Breast epithelium (tissue), 4 donors: ENCODE data around the gene SUFU. TPM values are rescaled to one million over a fixed set of nuclear protein-coding genes. Genes with fewer than 3 reads are reported as not detected.

Experiments used
- DNase-seq, 2 donors: peaks; one replicate each; pipeline ENCODE4 v3.0.0-alpha.2; 2019; ENCODE audit warnings: low spot score in 2 of 2
- H3K27ac ChIP-seq, 2 donors: fragments of 200-600 bp; sonication (generic) in 1 of 2; one replicate each; pipeline ENCODE4 v1.5.1; 2016 to 2019; ENCODE audit warnings: mild to moderate bottlenecking in 1 of 2
- H3K27me3 ChIP-seq, 2 donors: fragments of 200-600 bp; sonication (generic) in 1 of 2; one replicate each; pipeline versions ENCODE4 v1.5.1 to v1.6.0; 2017 to 2019; ENCODE audit warnings: control low read depth in 1 of 2, mild to moderate bottlenecking in 1 of 2
- H3K36me3 ChIP-seq: fragments of 200-600 bp; one replicate; pipeline ENCODE4 v1.5.1; 2019
- H3K4me1 ChIP-seq, 2 donors: fragments of 200-600 bp; sonication (generic); one replicate each; pipeline ENCODE4 v1.5.1; 2016 to 2019; ENCODE audit warnings: control low read depth in 1 of 2
- H3K4me3 ChIP-seq, 3 donors: fragments of 200-600 bp; sonication (generic); 1 replicate in 2 of 3; 2 replicates in 1 of 3; pipeline ENCODE4 v1.5.1; 2016 to 2019; ENCODE audit warnings: mild to moderate bottlenecking in 3 of 3, moderate library complexity in 2 of 3
- H3K9me3 ChIP-seq, 2 donors: fragments of 200-600 bp; sonication (generic) in 1 of 2; one replicate each; pipeline ENCODE4 v1.5.1; 2016 to 2019; ENCODE audit warnings: control low read depth in 1 of 2
- CTCF ChIP-seq, 3 donors: fragments of 450-650 bp; IDR thresholded peaks; one replicate each; pipeline ENCODE4 v1.5.1; 2016 to 2017; ENCODE audit warnings: antibody characterized with exemption in 3 of 3, mild to moderate bottlenecking in 3 of 3, moderate library complexity in 3 of 3
- POLR2A ChIP-seq: fragments of 450-650 bp; IDR thresholded peaks from one replicate; pipeline ENCODE4 v1.6.1; 2016; ENCODE audit warnings: antibody characterized with exemption, mild to moderate bottlenecking, moderate library complexity
- POLR2AphosphoS5 ChIP-seq, 3 donors: sonication (generic); formaldehyde crosslinking; IDR thresholded peaks; one replicate each; pipeline ENCODE4 v1.6.1; 2017; ENCODE audit warnings: antibody characterized with exemption in 3 of 3
- intact Hi-C: fragments of 100-400 bp; cut with DNase I; formaldehyde crosslinking; loops from one replicate; pipeline ENCODE4 v1.15.1; 2023; ENCODE audit warnings: low total_unique reads
- total RNA-seq, 3 donors: library from RNA; depleted of rRNA; stranded (reverse); fragments of >200 nt; gene quantifications; one replicate each; pipeline ENCODE4 v1.1.0, GENCODE V29; 2016

Gene SUFU
- total RNA-seq, 3 donors from 2014 or later: 6.2 to 9.1 (median 8.6) TPM

- TF ChIP-seq POLR2AphosphoS5 (IDR thresholded peaks at IDR 0.05) (no peak), CTCF (IDR thresholded peaks at IDR 0.05) (no peak), POLR2A (no peak)
- no peak overlapping the region for H3K27ac ChIP-seq
- no peaks in the 10 kb centered on the region for H3K9me3 ChIP-seq
- H3K36me3 ChIP-seq: no peaks in the 10 kb centered on the region
- H3K4me1 ChIP-seq: peaks cover 0 to 5% of the 10 kb centered on the region in 2 donors
- intact Hi-C loops: no loop called here
- no peak overlapping the region for H3K4me3 ChIP-seq
- H3K27me3 ChIP-seq: no peaks in the 10 kb centered on the region
- no peak for DNase-seq
Observed at GRCh38 chr10:102639537-102639936, 135.8 kb downstream of the SUFU start.

DNA sequence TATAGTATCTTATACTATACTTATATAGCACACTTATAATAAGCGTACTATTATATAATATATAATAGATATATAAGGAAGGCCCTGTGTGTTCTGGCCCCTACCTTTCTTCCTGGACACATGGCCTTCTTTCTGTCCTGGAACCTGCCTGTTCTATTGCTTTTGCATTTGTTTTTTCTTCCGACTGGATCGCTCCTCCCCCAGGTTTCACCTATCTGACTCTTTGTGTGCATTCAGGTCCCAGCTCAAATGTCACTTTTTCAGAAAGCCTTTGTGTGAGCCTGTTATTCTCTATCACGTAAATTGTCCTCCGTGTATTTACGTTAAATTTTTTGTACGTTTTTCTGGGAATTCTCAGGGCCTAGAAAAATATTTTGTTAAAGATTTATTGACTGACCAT is 137.6 kb downstream of the SUFU start:
- Histone ChIP-seq H3K36me3 (no peaks in the 10 kb centered on the region), H3K4me3 (peak overlapping the region; percentile 85 to 96 (median 92)), H3K27me3 (no peaks in the 10 kb centered on the region), H3K27ac (peak overlapping the region; percentile 99 to 100), H3K4me1 (peaks cover 0 to 5% of the 10 kb centered on the region in 2 donors), H3K9me3 (no peaks in the 10 kb centered on the region)
- intact Hi-C loops: no loop called here
- no peak for DNase-seq
- TF ChIP-seq POLR2A: no peak

GRCh38 chr10:102641880-102642735 is 138.3 kb downstream of the SUFU start:
- Histone ChIP-seq H3K27me3 (no peaks in the 10 kb centered on the region), H3K4me3 (peak overlapping the region; percentile 85 to 96 (median 92)), H3K9me3 (no peaks in the 10 kb centered on the region), H3K36me3 (no peaks in the 10 kb centered on the region), H3K4me1 (peaks cover 0 to 10% of the 10 kb centered on the region in 2 donors), H3K27ac (peak overlapping the region; percentile 99 to 100)
- intact Hi-C loops: no loop called here
- DNase-seq: peak; percentile 98 to 99
- TF ChIP-seq POLR2AphosphoS5 (IDR thresholded peaks at IDR 0.05) (peak; percentile 66 to 83 (median 75)), POLR2A (peak; percentile 67), CTCF (IDR thresholded peaks at IDR 0.05) (peak in 1 of 3 donors; percentile 7)

DNA sequence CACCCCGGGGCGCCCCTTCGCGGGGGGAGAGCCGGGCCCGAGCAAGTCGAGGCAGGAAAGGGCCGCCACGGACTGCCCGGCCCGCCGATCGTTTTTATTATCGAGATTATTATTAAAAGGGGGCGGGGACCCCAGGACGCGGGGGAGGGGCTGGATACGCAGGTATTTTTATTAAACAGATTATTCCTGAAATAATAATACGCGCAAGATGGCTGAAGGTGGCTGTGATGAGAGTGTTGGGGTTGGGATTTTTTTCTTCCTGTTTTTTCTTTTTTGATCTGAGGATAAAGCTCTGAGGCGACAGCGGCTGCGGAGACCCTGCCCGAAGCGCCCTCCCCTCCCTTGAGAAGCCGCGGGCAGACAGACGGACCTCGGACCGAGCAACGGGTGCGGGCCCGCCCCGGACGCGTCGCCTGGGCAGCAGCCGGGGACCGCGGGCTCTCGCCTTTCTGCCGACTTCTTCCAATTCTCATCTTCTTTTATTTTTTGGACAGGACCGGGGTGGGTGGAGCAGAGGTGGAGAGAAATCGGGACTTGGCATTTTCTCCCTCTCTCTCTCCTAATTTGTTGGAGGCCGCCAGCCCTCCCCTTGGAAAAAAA is 139.1 kb downstream of the SUFU start:
- H3K4me3 ChIP-seq: peak overlapping the region; percentile 85 to 96 (median 92)
- no peaks in the 10 kb centered on the region for H3K9me3 ChIP-seq
- TF ChIP-seq CTCF (IDR thresholded peaks at IDR 0.05) (no peak), POLR2A (peak; percentile 88), POLR2AphosphoS5 (IDR thresholded peaks at IDR 0.05) (peak in 2 of 3 donors; percentile 62 to 68)
- intact Hi-C loops: no loop called here
- H3K36me3 ChIP-seq: no peaks in the 10 kb centered on the region
- H3K27ac ChIP-seq: peak overlapping the region; percentile 99 to 100
- peak in 1 of 2 donors; percentile 68 for DNase-seq
- H3K27me3 ChIP-seq: no peaks in the 10 kb centered on the region
- peaks cover 0 to 17% of the 10 kb centered on the region in 2 donors for H3K4me1 ChIP-seq

- H3K27ac ChIP-seq: peak overlapping the region; percentile 99 to 100
- H3K9me3 ChIP-seq: no peaks in the 10 kb centered on the region
- intact Hi-C loops: no loop called here
- peak in 1 of 2 donors; percentile 65 for DNase-seq
- peaks cover 0 to 23% of the 10 kb centered on the region in 2 donors for H3K4me1 ChIP-seq
- peak overlapping the region; percentile 85 to 96 (median 92) for H3K4me3 ChIP-seq
- peak in 1 of 3 donors; percentile 13 for TF ChIP-seq POLR2AphosphoS5 (IDR thresholded peaks at IDR 0.05)
- no peak for TF ChIP-seq POLR2A
- TF ChIP-seq CTCF (IDR thresholded peaks at IDR 0.05): no peak
- no peaks in the 10 kb centered on the region for H3K27me3 ChIP-seq
- H3K36me3 ChIP-seq: no peaks in the 10 kb centered on the region
Observed at GRCh38 chr10:102643336-102644065, 139.7 kb downstream of the SUFU start.
